HG03097 (cell line): Measurements from ENCODE around the gene LRMDA.

Experiments
- ATAC-seq: cut with Tn5 transposase; IDR thresholded peaks from one replicate; pipeline ENCODE4 v1.9.1; 2021; ENCODE audit not compliant: unreplicated experiment, low FRiP score

The LRMDA gene

GRCh38 chr10:76085002-76085816 is 653.8 kb downstream of the LRMDA start:
- no peak for ATAC-seq

GRCh38 chr10:76085817-76086167 is 654.4 kb downstream of the LRMDA start:
- ATAC-seq, result no peak

GRCh38 chr10:76086170-76086760 is 654.8 kb downstream of the LRMDA start:
- no peak for ATAC-seq

GRCh38 chr10:76086761-76087639 is 655.6 kb downstream of the LRMDA start:
- ATAC-seq, result no peak

GRCh38 chr10:76088008-76088407 is 656.6 kb downstream of the LRMDA start:
- no peak for ATAC-seq

- ATAC-seq, result no peak
Measured at GRCh38 chr10:76088980-76089379, 657.6 kb downstream of the LRMDA start.

- no peak for ATAC-seq
Measured at GRCh38 chr10:76089556-76090180, 658.2 kb downstream of the LRMDA start.

- ATAC-seq, result no peak
Measured at GRCh38 chr10:76091926-76092325, 660.5 kb downstream of the LRMDA start.

GRCh38 chr10:76106611-76107010 is 675.2 kb downstream of the LRMDA start:
- no peak for ATAC-seq

GRCh38 chr10:76108563-76109359 is 677.3 kb downstream of the LRMDA start:
- no peak for ATAC-seq

- ATAC-seq, result no peak
Measured at GRCh38 chr10:76111404-76111803, 680.0 kb downstream of the LRMDA start.

GRCh38 chr10:76111986-76112825 is 680.8 kb downstream of the LRMDA start:
- ATAC-seq, result no peak

- ATAC-seq, result no peak
Measured at GRCh38 chr10:76112826-76113150, 681.4 kb downstream of the LRMDA start.

- ATAC-seq, result no peak
Measured at GRCh38 chr10:76113952-76114351, 682.5 kb downstream of the LRMDA start.

GRCh38 chr10:76114581-76115001 is 683.2 kb downstream of the LRMDA start:
- no peak for ATAC-seq

- ATAC-seq, result no peak
Measured at GRCh38 chr10:76115131-76115470, 683.7 kb downstream of the LRMDA start.

GRCh38 chr10:76115471-76116155 is 684.2 kb downstream of the LRMDA start:
- ATAC-seq, result no peak

GRCh38 chr10:76116523-76116922 is 685.1 kb downstream of the LRMDA start:
- ATAC-seq, result no peak

- ATAC-seq, result no peak
Measured at GRCh38 chr10:76117949-76118348, 686.5 kb downstream of the LRMDA start.
